SKM-1 treated with dmso at 0.1 percent for 144 hours (cell line): ENCODE data around the gene PCDHA1.
A peak's percentile ranks its signal among the peaks of the same experiment; 100 is the strongest.
"Not testable (repeated sequence)": the region's sequence is repeated elsewhere in the genome, so short reads cannot be mapped to it uniquely, and the experiment has no call there.

Experiments
- DNase-seq: peaks from one replicate; lab custom pipeline; 2025; ENCODE audit not compliant: unreplicated experiment; lab: John Stamatoyannopoulos, UW

The PCDHA1 gene

GRCh38 chr5:140808241-140808888 lies 22.4 kb downstream of the PCDHA1 start:
- DNase-seq = not testable (repeated sequence)

DNA sequence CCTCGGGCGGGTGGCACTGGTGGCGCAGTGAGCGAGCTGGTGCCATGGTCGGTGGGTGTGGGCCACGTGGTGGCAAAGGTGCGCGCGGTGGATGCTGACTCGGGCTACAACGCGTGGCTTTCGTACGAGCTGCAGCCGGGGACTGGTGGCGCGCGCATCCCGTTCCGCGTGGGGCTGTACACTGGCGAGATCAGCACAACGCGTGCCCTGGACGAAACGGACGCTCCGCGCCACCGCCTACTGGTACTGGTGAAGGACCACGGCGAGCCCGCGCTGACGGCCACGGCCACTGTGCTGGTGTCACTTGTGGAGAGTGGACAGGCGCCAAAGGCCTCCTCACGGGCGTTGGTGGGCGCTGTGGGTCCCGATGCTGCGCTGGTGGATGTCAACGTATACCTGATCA lies 22.9 kb downstream of the PCDHA1 start:
- no peak for DNase-seq

GRCh38 chr5:140821375-140822280 lies 35.7 kb downstream of the PCDHA1 start, which contains the start of gene PCDHA5:
TSS of gene PCDHA5 (plus strand) at chr5:140821613.
- DNase-seq = no peak

- DNase-seq = no peak
These were observed 36.3 kb downstream of the PCDHA1 start for GRCh38 chr5:140822281-140822629.

DNA sequence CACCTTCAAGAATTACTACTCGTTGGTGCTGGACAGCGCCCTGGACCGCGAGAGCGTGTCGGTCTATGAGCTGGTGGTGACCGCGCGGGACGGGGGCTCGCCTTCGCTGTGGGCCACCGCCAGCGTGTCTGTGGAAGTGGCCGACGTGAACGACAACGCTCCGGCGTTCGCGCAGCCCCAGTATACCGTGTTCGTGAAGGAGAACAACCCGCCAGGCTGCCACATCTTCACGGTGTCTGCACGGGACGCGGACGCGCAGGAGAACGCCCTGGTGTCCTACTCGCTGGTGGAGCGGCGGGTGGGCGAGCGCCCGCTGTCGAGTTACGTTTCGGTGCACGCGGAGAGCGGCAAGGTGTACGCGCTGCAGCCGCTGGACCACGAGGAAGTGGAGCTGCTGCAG lies 37.0 kb downstream of the PCDHA1 start:
- DNase-seq = not testable (repeated sequence)

- no peak for DNase-seq
These were observed 37.5 kb downstream of the PCDHA1 start for GRCh38 chr5:140823475-140823874.

DNA sequence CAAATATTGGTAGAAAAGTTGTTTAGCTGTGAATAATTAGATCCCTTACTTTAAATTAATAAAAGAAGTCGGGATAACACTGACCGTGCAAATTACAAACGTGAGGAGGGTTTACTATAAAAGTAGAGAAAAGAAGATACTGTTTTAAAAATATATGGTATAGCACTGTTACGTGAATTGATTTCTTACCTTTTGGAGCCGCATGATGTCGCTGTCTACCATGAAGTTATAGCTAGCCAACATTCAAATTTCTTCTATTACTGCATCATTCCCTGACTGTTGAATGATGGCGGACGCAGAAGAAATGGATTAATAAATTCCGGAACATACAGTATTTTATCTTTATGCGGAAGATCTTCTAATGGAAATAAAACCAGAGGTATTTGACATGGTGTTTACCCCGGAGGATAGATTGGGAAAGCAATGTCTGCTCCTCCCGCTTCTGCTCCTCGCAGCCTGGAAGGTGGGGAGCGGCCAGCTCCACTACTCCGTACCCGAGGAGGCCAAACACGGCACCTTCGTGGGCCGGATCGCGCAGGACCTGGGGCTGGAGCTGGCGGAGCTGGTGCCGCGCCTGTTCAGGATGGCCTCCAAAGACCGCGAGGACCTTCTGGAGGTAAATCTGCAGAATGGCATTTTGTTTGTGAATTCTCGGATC lies 41.9 kb downstream of the PCDHA1 start, which contains the start of gene PCDHA6:
PCDHA6 (plus strand) TSS at position 257 of the 658 bp plus-strand sequence; CDS start at position 389, 132 bp downstream.
- no peak for DNase-seq

- DNase-seq = no peak
These were observed 42.4 kb downstream of the PCDHA1 start for GRCh38 chr5:140828362-140828737.

DNA sequence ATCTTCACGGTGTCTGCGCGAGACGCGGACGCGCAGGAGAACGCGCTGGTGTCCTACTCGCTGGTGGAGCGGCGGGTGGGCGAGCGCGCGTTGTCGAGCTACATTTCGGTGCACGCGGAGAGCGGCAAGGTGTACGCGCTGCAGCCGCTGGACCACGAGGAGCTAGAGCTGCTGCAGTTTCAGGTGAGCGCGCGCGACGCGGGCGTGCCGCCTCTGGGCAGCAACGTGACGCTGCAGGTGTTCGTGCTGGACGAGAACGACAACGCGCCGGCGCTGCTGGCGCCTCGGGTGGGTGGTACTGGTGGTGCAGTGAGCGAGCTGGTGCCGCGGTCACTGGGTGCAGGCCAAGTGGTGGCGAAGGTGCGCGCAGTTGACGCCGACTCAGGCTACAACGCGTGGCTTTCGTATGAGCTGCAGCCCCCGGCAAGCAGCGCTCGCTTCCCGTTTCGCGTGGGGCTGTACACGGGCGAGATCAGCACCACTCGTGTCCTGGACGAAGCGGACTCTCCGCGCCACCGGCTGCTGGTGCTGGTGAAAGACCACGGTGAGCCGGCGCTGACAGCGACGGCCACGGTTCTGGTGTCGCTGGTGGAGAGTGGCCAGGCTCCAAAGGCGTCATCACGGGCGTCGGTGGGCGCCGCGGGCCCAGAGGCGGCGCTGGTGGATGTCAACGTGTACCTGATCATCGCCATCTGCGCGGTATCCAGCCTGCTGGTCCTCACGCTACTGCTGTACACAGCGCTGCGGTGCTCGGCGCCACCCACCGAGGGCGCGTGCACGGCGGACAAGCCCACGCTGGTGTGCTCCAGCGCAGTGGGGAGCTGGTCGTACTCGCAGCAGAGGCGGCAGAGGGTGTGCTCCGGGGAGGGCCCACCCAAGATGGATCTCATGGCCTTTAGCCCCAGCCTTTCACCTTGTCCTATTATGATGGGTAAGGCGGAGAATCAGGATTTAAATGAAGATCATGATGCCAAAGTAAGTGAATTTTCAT lies 43.9 kb downstream of the PCDHA1 start:
- not testable (repeated sequence) for DNase-seq

GRCh38 chr5:140833993-140834392 lies 48.1 kb downstream of the PCDHA1 start, which contains the start of gene PCDHA7:
TSS of gene PCDHA7 (plus strand) at chr5:140834269. CDS start at chr5:140834384, 115 bp downstream.
- no peak for DNase-seq

DNA sequence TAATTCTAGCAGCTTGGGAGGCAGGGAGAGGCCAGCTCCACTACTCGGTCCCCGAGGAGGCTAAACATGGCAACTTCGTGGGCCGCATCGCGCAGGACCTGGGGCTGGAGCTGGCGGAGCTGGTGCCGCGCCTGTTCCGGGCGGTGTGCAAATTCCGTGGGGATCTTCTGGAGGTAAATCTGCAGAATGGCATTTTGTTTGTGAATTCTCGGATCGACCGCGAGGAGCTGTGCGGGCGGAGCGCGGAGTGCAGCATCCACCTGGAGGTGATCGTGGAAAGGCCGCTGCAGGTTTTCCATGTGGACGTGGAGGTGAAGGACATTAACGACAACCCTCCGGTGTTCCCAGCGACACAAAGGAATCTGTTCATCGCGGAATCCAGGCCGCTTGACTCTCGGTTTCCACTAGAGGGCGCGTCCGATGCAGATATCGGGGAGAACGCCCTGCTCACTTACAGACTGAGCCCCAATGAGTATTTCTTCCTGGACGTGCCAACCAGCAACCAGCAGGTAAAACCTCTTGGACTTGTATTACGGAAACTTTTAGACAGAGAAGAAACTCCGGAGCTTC lies 48.6 kb downstream of the PCDHA1 start:
- DNase-seq = not testable (repeated sequence)

- DNase-seq = no peak
These were observed 49.9 kb downstream of the PCDHA1 start for GRCh38 chr5:140835622-140836510.

- DNase-seq = peak; percentile 12
These were observed 55.3 kb downstream of the PCDHA1 start, which contains the start of gene PCDHA8 for GRCh38 chr5:140840978-140841962. TSS of gene PCDHA8 (plus strand) at chr5:140841187. CDS start at chr5:140841322, 135 bp downstream.

DNA sequence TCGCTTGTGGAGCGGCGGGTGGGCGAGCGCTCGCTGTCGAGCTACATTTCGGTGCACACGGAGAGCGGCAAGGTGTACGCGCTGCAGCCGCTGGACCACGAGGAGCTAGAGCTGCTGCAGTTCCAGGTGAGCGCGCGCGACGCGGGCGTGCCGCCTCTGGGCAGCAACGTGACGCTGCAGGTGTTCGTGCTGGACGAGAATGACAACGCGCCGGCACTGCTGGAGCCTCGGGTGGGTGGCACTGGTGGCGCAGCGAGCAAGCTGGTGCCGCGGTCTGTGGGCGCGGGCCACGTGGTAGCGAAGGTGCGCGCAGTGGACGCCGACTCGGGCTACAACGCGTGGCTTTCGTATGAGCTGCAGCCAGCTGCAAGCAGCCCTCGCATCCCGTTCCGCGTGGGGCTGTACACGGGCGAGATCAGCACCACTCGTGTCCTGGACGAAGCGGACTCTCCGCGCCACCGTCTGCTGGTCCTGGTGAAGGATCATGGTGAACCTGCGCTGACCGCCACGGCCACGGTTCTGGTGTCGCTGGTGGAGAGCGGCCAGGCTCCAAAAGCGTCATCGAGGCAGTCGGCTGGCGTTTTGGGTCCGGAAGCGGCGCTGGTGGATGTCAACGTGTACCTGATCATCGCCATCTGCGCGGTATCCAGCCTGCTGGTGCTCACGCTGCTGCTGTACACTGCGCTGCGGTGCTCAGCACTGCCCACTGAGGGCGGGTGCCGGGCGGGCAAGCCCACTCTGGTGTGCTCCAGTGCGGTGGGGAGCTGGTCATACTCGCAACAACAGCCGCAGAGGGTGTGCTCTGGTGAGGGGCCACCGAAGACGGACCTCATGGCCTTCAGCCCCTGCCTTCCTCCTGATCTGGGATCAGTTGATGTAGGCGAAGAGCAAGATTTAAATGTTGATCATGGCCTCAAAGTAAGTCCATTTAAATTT lies 57.1 kb downstream of the PCDHA1 start:
- DNase-seq = no peak

GRCh38 chr5:140848139-140849102 lies 62.5 kb downstream of the PCDHA1 start, which contains the start of gene PCDHA9:
TSS of gene PCDHA9 (plus strand) at chr5:140848382. CDS start at chr5:140848496, 114 bp downstream.
- DNase-seq = not testable (repeated sequence)
